Fibroblast of lung (primary cell): ENCODE data around the gene TBC1D5. TPM values are rescaled to one million over a fixed set of nuclear protein-coding genes. Genes with fewer than 3 reads are reported as not detected.

ENCODE experiments used
- DNase-seq, 2 donors: peaks; one replicate each; pipeline versions ENCODE4 v3.0.0 to v3.0.0-alpha.2; 2010; ENCODE audit warnings: low read depth in 2 of 2
- H2AFZ ChIP-seq: 2 replicates; pipeline ENCODE4 v1.5.1; 2012; ENCODE audit warnings: low read length, control low read depth, inconsistent platforms
- H3K27ac ChIP-seq: 2 replicates; pipeline ENCODE4 v1.5.1; 2011; ENCODE audit warnings: low read length, control low read depth; ENCODE audit not compliant: insufficient read depth
- H3K27me3 ChIP-seq: 2 replicates; pipeline ENCODE4 v1.5.1; 2011; ENCODE audit warnings: mild to moderate bottlenecking, low read length; ENCODE audit not compliant: control insufficient read depth, insufficient read depth
- H3K36me3 ChIP-seq: 2 replicates; pipeline ENCODE4 v1.5.1; 2011; ENCODE audit warnings: low read length; ENCODE audit not compliant: control insufficient read depth, insufficient read depth
- H3K4me1 ChIP-seq: 2 replicates; pipeline ENCODE4 v1.5.1; 2011; ENCODE audit warnings: low read length; ENCODE audit not compliant: control insufficient read depth, insufficient read depth; ENCODE audit errors: extremely low read depth
- H3K4me2 ChIP-seq: 2 replicates; pipeline ENCODE4 v1.5.1; 2011; ENCODE audit warnings: low read length, control low read depth; ENCODE audit not compliant: insufficient read depth; ENCODE audit errors: extremely low read depth
- H3K4me3 ChIP-seq, 4 experiments: fragments of 200-600 bp in 1 of 4; sonication (generic) in 1 of 4; replicated peaks in 1 of 4; 2 replicates each; pipeline ENCODE4 v1.5.1; 2011 to 2016; ENCODE audit warnings: low read length in 4 of 4, low read depth in 3 of 4, mild to moderate bottlenecking in 3 of 4, control low read depth in 2 of 4, inconsistent platforms in 1 of 4, mixed read lengths in 1 of 4; ENCODE audit not compliant: insufficient read depth in 1 of 4; ENCODE audit errors: control extremely low read depth in 1 of 4
- H3K79me2 ChIP-seq: 2 replicates; pipeline ENCODE4 v1.5.1; 2012; ENCODE audit warnings: mild to moderate bottlenecking, low read length, inconsistent platforms; ENCODE audit not compliant: control insufficient read depth, insufficient read depth
- H3K9ac ChIP-seq: 2 replicates; pipeline ENCODE4 v1.5.1; 2011; ENCODE audit warnings: mild to moderate bottlenecking, low read length, control low read depth; ENCODE audit not compliant: insufficient read depth
- H3K9me3 ChIP-seq: 2 replicates; pipeline ENCODE4 v1.5.1; 2012; ENCODE audit warnings: low read depth, low read length; ENCODE audit not compliant: control insufficient read depth, insufficient read depth
- H4K20me1 ChIP-seq: 2 replicates; pipeline ENCODE4 v1.5.1; 2011; ENCODE audit warnings: low read length; ENCODE audit not compliant: control insufficient read depth, insufficient read depth; ENCODE audit errors: extremely low read depth
- EZH2 ChIP-seq: IDR thresholded peaks from 2 replicates; pipeline ENCODE4 v1.5.1; 2012; ENCODE audit warnings: low read length, control low read depth, mild to moderate bottlenecking; ENCODE audit errors: missing control alignments
- polyA plus RNA-seq, 2 donors: library from polyadenylated mRNA; depleted of rRNA in 1 of 2; stranded (reverse) in 1 of 2; unstranded in 1 of 2; fragments of >200 nt; gene quantifications; 2 replicates each; pipeline ENCODE4 v1.2.1, GENCODE V29; 2011 to 2012; ENCODE audit warnings: missing spikeins in 1 of 2
- total RNA-seq: library from RNA; depleted of rRNA; stranded (reverse); fragments of >200 nt; gene quantifications from 2 replicates; pipeline ENCODE4 v1.2.1, GENCODE V29; 2014
- TF ChIP-seq, protein P1 (sequence below), 2 donors: IDR thresholded peaks in 1 of 2; conservative IDR thresholded peaks in 1 of 2; 1 replicate in 1 of 2; 2 replicates in 1 of 2; pipeline ENCODE4 v1.5.1; 2011 to 2012; ENCODE audit warnings: low read length in 2 of 2, control low read depth in 1 of 2, inconsistent platforms in 1 of 2, low read depth in 1 of 2, mild to moderate bottlenecking in 1 of 2

The TBC1D5 gene
- total and polyA plus RNA-seq, 2 donors (not counting 1 experiment from before 2014, with no cell fraction given), result 43.6 to 129 TPM

DNA sequence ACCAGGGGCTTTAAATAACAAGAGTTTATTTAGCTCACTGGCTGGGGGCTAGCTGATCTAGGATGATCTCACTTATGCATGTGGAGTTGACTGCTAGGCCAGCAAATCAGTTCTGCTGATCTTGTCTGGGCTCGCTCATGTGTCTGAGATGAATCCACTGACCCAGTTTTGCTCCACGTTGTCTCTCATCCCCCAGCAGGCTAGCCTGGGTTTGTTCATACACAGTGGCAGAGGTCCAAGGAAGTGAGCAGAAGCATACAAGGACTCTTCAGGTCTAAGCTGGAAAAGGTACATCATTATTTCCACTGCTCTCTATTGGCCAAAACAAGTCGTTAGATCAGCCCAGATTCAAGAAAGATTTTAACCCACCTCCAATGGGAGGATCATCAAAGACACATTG is 619.7 kb downstream of the TBC1D5 start:
- H3K9ac ChIP-seq, result no peak overlapping the region
- no peak overlapping the region for H3K4me2 ChIP-seq
- H2AFZ ChIP-seq, result no peak overlapping the region
- no peak for TF ChIP-seq EZH2
- TF ChIP-seq, protein P1, sequence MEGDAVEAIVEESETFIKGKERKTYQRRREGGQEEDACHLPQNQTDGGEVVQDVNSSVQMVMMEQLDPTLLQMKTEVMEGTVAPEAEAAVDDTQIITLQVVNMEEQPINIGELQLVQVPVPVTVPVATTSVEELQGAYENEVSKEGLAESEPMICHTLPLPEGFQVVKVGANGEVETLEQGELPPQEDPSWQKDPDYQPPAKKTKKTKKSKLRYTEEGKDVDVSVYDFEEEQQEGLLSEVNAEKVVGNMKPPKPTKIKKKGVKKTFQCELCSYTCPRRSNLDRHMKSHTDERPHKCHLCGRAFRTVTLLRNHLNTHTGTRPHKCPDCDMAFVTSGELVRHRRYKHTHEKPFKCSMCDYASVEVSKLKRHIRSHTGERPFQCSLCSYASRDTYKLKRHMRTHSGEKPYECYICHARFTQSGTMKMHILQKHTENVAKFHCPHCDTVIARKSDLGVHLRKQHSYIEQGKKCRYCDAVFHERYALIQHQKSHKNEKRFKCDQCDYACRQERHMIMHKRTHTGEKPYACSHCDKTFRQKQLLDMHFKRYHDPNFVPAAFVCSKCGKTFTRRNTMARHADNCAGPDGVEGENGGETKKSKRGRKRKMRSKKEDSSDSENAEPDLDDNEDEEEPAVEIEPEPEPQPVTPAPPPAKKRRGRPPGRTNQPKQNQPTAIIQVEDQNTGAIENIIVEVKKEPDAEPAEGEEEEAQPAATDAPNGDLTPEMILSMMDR (conservative IDR thresholded peaks at IDR 0.05 in 1 of 2, IDR thresholded peaks at IDR 0.05 in 1 of 2; ENCODE audit: low read depth in 1 of 2, low read length in 2 of 2), result no peak
- H3K27ac ChIP-seq, result no peak overlapping the region
- no peaks in the 10 kb centered on the region for H4K20me1 ChIP-seq
- no peaks in the 10 kb centered on the region for H3K9me3 ChIP-seq
- no peaks in the 10 kb centered on the region for H3K79me2 ChIP-seq
- no peak for DNase-seq
- H3K4me3 ChIP-seq, result no peak overlapping the region
- H3K36me3 ChIP-seq, result no peaks in the 10 kb centered on the region
- no peaks in the 10 kb centered on the region for H3K27me3 ChIP-seq
- H3K4me1 ChIP-seq, result no peaks in the 10 kb centered on the region

DNA sequence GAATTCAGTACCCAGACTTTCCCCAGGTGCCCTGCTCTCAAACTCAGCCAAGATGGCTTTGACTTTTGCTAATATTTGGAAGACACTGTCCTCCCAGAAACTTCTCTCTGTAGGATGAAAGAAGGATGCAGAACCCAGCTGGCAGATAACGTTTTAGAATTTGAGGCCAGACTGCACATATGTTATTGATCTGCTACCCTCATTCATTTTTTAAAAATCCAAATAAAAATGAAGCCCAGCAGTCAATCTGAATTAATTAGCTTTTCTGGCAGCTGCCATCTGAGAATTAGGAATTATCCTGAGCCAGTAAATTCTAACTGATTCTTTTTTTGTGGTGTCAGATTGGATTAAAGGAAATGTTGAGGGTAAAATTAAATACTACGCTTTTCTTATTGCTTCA is 621.1 kb downstream of the TBC1D5 start:
- no peaks in the 10 kb centered on the region for H3K4me1 ChIP-seq
- H3K4me2 ChIP-seq, result no peak overlapping the region
- no peaks in the 10 kb centered on the region for H3K36me3 ChIP-seq
- no peaks in the 10 kb centered on the region for H3K27me3 ChIP-seq
- no peaks in the 10 kb centered on the region for H4K20me1 ChIP-seq
- DNase-seq, result no peak
- H3K9ac ChIP-seq, result no peak overlapping the region
- TF ChIP-seq, protein P1 (conservative IDR thresholded peaks at IDR 0.05 in 1 of 2, IDR thresholded peaks at IDR 0.05 in 1 of 2; ENCODE audit: low read depth in 1 of 2, low read length in 2 of 2), result no peak
- TF ChIP-seq EZH2, result no peak
- H3K4me3 ChIP-seq, result no peak overlapping the region
- no peak overlapping the region for H2AFZ ChIP-seq
- H3K9me3 ChIP-seq, result no peaks in the 10 kb centered on the region
- no peaks in the 10 kb centered on the region for H3K79me2 ChIP-seq
- H3K27ac ChIP-seq, result no peak overlapping the region

DNA sequence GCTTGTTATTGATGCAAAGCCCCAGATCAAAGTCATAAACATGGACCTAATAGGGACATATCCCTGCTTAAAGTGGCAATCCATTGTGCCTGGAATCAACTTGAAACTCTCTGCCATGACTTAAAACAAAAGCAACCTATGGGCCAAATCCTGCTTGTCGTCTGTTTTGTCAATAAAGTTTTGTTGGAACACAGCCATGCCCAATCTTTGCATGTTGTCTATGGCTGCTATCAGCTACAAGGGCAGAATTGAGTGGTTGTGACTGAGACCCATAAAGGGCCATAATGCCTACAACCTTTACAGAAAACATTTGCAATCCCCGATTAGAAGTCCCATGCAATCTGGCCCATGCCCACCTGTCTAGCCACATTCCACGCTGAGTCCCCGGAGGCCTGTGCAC is 622.3 kb downstream of the TBC1D5 start:
- no peak overlapping the region for H3K4me2 ChIP-seq
- H4K20me1 ChIP-seq, result no peaks in the 10 kb centered on the region
- H3K36me3 ChIP-seq, result no peaks in the 10 kb centered on the region
- H3K27me3 ChIP-seq, result no peaks in the 10 kb centered on the region
- DNase-seq, result no peak
- no peaks in the 10 kb centered on the region for H3K9me3 ChIP-seq
- no peak overlapping the region for H2AFZ ChIP-seq
- no peak for TF ChIP-seq EZH2
- TF ChIP-seq, protein P1 (conservative IDR thresholded peaks at IDR 0.05 in 1 of 2, IDR thresholded peaks at IDR 0.05 in 1 of 2; ENCODE audit: low read depth in 1 of 2, low read length in 2 of 2), result no peak
- H3K4me1 ChIP-seq, result no peaks in the 10 kb centered on the region
- H3K27ac ChIP-seq, result no peak overlapping the region
- no peak overlapping the region for H3K9ac ChIP-seq
- H3K4me3 ChIP-seq, result no peak overlapping the region
- H3K79me2 ChIP-seq, result no peaks in the 10 kb centered on the region
